NCI-H510A treated with DMSO at 0.1 percent for 48 hours (cell line): ENCODE results near the gene CETP.
"Not testable (repeated sequence)": the region's sequence is repeated elsewhere in the genome, so short reads cannot be mapped to it uniquely, and the experiment has no call there.

Source experiments
- DNase-seq: peaks from one replicate; lab custom pipeline; 2025; lab: John Stamatoyannopoulos, UW

The CETP gene

DNA sequence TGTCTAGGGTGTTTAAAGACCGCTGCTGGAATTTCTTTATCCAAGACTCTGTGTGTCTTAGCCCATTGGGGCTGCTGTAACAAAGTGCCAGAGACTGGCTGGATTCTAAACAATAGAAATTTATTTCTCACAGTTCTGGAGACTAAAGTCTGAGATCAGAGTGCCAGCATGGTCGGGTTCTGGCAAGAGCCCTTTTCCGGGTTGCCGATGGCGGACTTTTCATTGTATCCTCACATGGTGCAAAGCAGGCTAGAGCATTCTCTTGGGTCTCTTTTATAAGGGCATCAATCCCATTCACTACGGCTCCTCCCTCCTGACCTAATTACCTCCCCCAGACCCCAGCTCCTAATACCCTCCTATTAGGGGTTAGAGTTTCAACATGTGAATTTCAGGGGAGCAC is 37.1 kb downstream of the CETP start:
- DNase-seq: no peak

DNA sequence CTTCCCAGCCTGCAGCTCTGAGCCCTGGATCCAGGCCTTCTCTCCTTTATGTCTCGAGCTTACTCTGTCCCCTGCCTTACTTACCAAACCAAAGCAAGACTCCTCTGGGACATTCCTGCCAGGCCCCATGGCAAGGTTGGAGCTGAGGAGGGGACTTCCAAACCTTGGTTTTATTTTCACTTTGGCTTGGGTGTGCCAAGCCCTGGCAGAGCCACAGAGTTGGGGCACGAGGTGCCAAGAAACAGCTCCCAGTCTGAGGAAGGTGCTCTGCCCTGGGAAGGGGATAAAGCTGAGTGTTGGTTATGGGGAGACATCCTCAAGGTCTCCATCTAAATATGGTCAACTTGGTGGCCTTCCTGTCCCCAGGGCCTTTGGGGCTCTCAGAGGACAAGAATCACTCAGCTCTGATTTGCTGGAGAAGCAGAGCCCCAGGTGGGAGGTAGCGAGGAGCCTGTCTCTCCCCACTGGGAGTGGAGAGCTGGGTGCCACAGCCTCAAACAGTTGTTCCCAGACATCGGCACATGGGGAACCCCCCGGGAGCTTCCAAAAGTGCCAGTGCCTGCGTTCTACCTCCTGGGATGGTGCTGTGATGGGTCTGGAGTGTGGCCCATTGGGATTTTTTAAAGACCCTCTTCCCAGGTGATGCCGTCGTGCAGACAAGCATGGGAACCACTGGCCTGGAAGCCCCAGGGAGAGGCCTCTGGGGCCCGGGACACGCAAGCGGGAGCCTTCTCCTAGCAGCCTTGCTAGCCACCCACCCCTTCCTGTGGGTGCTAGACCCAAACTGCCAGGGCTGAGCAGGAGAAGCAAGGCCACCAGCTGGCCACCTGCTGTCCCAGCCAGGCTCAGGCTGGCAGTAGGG is 37.9 kb downstream of the CETP start:
- no peak for DNase-seq

DNA sequence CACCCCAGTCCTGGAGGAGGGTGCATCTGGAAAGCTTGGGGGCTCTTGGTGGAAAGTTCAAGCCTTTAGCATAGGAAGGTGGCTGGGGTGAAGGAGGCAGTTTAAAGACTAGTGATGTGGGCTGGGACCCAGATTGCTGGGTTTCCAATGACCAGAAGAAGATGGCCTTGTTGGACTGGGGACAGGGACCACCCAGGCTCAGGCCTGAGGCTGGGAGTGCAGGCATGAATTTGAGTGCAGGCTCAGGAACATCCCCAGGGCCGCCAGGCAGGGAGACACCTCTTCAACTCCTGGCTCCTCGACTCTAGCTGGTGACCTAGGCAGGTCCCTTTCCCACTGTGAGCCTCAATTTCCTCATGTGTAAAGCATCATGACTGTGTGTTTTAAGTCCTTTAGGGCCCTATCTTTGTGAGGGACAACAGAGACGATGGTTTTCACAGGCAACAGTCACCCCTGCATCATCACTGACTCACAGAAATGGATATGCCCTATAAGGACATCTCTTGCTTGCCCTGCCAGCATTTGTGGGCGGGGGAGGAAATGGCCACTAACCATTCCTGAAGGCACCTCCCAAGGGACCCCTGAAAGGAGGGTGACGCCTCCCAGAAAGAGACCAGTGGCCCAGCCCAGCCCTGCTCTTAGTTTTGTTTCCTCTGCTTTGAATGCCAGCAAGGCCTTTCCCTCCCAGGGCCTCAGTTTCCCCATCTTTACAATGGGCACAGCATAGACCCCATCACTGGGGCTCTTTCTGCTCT is 38.7 kb downstream of the CETP start:
- no peak for DNase-seq

DNA sequence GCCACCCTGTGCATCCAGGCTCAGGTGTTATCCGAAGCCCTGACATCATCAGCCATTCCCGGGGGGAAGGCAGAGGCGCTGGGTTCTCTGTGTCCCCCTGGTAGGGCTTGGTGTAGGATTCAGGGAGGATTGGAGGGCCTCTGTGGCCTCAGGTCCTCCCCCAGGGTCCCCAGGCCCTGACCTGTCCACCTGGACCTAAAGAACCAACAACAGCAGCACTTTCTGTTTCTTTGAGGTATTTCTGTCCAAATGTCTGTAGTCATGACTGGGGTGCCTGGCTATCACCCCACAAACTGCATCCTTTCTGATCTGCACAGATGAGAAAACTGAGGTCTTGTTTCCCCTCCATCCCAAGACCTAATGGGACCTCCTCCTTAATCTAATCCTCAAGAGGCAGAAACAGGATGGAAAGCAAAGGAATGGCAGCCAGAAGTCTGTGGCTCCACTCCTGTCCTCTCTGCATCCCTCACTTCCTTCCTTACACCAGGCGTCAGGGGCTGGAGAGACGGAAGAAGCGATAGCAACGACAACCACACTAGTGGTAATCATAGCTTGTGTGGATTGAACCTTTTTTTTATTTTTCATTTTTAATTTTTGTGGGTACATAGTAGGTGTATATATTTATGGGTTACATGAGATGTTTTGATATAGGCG is 39.4 kb downstream of the CETP start:
- DNase-seq: no peak

DNA sequence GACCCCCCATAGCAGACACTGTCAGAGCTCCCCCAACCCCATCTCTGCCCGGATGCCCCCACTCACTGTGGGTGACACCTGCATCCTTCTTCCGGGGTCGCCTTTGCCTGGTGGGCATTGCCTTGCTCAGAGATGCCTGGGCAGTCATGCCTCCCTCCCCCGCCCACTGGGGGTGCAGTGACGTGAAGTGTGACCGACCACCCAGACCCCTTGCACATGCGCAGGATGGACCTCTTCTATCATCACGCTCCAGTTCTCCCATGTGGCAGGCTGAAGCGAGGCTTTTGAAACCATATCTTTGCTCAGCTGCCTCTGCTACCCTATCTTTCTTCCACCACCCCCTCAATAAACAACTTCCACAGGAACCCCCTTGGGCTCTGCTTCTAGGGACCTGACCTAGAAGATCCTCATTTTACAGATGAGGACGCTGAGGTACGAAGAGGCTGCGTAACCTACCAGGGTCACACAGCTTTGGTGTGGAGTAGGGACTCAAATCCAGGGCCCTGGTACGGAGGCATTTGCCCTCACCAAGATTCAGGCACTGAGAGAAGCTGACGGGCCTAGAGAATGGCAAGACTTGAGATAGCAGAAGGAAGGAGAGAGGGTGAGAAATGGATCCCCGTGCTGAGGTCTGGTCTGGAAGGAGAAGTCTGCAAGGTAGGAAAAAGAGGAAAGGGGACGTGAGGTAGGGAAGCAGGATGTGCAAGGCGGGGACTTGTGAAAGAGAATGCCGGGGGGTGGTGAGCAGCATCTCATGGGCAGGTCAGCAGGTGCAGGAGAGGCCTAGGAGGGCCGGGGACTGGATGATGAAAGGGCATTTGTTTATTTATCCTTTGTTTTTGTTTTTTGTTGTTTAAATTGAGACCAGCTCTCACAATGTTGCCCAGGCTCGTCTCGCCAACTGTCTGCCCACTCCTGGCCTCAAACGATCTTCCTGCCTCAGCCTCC is 42.0 kb downstream of the CETP start:
- no peak for DNase-seq

DNA sequence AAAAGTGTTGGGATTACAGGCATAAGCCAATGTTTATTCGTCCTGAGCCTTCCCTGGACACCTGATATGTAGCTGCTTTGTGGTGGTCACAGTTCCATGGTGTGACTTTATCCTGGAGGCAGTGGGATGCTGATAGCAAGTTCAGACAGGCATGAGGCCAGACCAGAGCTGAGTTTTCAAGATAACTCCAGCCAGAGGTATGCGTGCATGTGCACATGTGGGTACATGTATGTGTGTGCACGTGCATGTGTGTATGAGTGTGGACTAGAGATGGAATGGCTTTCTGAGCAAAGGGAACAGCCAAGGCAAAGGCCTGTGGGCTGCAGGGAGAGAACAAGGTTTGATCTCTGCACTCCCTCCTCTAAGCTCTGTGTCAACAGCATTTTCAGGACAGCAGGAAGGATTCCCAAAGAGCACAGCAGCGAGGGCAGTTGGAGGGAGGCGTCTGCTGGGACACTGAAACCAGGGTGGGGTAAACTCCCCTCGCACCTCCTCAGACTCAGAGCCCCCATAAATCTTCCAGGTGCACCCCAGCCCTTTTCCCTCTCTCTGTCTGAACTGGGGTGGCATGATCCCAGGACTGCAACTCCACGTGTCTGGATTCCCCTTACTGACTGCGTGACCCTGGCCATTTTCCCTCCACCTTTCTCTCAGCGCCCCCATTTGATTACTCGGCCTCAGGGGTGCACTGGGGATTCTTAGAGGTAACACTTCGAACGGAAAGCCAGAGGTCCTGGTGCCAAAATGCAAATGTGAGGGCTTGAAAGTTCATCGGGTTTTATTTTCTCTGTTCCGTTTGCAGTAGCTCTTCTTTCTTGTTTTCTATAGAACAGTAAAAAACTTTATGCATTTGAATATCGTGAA is 42.9 kb downstream of the CETP start:
- DNase-seq: no peak

DNA sequence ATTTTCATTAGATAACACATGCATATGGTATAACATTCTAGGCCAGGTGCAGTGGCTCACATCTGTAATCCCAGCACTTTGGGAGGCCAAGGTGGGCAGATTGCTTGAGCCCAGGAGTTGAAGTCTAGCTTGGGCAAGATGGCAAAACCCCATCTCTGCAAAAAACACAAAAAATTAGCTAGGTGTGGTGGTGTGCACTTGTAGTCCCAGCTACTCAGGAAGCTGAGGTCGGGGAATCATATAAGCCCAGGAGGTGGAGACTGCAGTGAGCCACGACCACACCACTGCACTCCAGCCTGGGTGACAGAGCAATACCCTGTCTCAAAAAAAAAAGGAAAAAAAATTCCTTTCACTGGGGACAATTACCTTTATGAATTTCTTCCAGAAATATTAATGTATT is 43.8 kb downstream of the CETP start:
- not testable (repeated sequence) for DNase-seq

DNA sequence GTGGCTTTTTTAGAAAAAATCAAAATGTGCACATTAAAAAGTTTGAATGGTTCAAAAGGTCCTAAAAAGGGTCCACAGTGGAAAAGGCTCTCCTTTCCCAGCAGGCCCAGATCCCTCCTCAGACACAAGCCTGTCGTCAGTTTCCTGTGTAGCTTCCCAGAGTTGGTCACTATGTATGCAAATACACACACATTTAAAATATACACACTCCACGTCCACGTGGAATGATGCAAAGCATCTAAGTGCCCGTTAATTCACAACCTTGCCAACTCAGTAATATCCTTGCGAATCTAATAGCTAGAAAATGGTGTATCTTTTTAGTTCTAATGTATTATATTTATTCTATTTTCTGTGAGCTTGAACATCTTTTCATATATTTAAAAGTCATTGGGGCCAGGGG is 45.3 kb downstream of the CETP start:
- no peak for DNase-seq

DNA sequence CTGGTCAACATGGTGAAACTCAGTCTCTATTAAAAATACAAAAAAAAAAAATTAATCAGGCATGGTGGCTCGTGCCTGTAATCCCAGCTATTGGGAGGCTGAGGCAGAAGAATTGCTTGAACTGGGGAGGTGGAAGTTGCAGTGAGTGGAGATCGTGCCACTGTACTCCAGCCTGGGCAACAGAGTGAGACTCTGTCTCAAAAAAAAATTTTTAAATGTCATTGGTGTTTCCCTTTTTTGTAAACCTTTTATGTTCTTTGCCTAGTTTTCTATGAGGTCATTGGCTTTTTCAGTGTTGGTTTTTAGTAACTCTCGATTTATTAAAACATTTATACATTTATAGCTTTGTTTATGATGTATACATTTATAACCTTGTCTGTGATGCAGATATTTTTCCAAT is 45.8 kb downstream of the CETP start:
- DNase-seq: no peak

DNA sequence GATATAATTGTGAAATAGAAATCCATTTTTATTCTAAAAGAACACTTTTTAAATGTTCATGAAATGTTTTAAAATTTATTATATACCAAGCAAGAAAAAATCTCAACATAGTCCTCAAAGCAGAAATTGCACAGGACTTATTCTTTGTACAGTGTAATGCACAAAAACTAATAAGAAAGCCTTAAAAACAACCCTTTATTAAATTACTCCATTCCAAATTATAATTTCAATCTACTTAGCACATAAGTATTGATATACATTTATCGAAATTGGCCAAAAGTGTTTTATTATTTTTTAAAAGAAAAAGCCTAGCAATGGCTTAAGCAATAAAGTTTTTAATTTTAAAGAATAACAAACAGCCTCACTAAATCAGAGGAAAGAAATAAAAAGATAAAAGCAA is 46.7 kb downstream of the CETP start:
- DNase-seq: no peak

DNA sequence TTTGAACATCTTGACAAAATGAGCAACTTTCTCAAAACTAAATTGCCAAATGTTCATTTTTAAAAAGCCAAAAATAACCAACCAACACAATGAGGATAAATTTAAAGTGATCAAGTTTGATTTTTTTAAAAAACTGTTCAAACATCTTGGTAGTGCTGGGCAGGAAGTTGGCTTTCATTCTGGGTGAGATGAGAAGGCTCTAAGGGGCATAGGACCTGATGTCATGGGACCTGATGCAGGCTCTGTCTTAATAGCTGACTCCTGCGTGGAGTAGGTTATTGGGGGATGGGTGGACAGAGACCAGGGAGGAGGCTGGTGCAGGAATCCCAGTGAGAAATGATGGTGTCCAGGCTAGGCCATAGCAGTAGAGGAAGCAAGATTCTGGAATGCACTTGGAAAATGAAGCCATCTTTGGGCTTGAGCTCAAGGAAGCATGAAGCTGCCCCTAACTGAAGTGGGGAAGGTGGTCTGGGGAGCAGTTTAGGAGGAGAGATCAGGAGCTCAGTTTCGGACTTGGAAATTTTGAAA is 48.0 kb downstream of the CETP start:
- DNase-seq: no peak

DNA sequence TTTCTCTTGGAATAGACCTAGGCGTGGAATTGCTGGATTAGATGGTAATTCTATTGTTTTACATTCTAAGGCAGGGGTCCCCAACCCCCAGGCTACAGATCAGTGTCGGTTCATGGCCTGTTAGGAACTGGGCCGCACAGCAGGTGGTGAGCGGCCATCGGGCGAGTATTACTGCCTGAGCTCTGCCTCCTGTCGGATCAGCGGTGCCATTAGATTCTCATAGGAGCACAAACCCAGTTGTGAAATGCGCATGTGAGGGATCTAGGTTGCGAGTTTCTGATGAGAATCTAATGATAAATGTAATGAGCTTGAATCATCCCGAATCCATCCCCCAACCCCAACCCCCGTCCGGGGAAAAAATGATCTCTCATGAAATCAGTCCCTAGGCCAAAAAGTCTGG is 50.6 kb downstream of the CETP start:
- DNase-seq: no peak

DNA sequence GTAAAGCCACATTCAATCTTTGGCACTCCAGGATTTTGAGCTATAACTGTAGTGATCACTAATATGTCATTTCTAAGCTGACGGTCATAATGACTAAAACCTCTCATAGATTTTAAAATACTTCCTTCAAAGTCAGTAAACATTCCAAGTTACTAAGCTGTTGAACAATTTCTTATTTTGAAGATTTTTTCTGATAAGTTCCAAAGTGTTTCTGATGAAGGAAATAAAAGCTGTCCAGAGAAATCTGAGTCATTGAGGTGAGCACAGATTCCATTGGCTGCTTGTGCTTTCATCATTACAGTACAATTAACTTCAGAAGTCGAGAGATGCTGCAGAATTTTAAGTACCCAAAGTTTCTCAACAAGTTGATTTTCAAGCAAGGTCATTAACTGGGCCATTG is 51.5 kb downstream of the CETP start:
- no peak for DNase-seq

DNA sequence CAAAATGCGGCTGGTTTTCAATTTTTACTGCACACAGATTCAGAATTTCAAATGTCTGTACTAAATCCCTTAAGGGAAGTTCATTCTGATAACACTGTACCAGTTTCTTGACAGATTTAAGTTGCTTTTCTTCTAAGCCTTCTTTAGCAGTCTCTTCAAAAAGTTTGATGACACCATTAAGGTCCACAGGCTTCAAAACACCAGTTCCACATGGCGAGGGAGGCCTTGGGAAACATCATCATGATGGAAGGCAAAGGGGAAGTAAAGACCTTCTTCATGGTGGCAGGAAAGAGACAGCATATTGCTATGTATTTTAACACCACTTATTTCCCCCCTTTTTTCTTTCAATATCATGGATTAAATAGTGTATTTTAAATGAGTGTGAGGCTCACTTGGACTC is 52.2 kb downstream of the CETP start:
- DNase-seq: no peak

DNA sequence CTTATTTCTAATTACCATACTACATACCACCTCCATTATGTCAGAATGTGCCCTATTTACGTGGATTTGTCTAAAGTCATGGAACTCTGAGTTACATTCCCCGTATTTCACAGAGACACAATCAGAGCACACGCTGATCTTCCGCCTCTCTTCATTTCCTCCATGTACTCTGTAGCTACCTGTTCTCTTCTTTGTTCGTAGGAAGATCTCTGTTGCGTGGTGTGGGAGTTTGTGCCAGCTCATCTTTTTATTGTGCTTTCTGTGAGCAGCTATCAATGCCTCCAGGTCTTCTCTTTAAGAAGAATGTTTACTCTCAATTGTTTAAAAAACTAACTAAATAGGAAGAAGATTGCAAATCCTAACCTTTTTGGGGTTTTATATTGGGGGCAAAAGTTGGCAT is 54.6 kb downstream of the CETP start:
- no peak for DNase-seq

DNA sequence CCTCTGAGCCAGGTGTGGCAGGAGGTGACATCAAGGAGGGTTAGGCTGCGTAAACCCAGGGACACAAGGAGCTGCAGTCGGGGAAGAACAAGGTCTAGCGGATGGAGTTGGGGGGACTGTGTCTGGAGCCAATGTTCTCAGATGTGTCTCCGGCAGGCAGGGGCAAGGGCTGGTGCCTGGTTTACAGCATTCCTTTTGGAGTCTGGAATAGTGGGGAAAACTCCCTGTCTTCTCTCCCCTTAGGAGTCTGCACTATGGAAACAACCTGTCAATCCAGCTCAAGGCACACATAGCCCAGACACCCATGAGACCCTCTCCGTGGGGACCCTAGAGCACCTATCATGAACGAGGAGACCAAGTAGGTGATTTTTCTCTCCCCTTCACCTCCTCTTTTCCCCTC is 55.1 kb downstream of the CETP start:
- no peak for DNase-seq

DNA sequence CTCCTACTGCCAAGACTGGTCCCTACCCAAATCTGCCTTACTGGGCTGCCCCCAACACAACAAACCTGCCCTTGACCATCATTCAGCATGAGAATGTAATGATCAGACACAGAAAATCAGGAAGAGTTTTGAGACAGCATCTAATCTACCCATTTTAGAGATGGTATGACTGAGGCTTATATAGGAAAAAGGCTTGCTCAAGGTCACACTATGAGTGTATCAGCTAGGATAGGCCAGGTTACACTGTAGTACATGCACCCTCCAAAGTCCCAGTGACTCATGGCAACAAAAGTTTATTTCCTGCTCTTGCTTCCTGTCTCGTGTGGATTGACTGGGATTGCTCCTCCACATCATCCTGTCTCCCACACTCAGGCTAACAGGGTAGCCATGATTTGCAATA is 55.5 kb downstream of the CETP start:
- no peak for DNase-seq

DNA sequence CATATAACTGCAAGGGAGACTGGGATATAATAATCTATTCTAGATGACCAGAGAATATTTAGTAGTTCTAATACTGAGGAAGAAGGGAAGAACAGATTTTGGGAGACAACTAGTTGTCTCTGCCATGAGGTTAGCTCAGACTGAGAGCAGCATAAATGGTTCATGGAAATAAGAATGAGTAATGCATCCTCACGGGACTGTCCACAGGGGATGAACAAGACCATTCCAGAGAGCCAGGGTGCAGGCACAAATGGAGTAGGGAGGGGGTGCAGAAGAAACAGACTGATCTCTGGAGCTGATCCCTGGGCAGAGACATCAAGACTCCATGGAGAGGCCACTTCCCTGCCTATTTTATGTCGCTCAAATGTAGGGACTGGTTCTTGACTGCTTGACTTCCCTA is 58.0 kb downstream of the CETP start:
- no peak for DNase-seq

DNA sequence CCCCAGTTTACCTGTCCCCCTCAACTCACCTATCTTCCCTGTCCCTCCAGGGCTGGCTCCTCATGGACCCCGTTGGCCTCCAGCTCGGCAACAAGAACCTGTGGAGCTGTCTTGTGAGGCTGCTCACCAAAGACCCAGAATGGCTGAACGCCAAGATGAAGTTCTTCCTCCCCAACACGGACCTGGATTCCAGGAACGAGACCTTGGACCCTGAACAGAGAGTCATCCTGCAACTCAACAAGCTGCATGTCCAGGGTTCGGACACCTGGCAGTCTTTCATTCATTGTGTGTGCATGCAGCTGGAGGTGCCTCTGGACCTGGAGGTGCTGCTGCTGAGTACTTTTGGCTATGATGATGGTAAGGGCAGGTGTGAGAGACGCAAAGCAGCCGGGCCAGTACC is 58.9 kb downstream of the CETP start:
- DNase-seq: no peak

DNA sequence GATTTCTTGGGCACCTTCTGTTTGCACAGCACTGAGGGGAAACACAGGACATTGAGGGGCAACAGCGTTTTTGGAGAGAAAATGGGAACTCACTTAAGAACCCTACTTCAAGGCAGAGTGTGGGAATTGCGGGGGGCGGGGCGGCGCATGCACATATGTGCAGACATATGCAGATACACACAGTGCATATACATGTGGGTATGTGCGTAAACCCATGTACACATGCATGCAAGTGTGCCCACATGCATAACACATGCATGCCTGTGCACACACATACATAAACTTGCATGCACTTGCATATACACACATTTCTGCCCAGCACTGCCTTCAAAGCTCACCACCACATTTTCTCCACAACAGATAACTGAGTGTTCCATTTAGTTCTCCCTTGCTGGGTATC is 60.0 kb downstream of the CETP start:
- no peak for DNase-seq

DNA sequence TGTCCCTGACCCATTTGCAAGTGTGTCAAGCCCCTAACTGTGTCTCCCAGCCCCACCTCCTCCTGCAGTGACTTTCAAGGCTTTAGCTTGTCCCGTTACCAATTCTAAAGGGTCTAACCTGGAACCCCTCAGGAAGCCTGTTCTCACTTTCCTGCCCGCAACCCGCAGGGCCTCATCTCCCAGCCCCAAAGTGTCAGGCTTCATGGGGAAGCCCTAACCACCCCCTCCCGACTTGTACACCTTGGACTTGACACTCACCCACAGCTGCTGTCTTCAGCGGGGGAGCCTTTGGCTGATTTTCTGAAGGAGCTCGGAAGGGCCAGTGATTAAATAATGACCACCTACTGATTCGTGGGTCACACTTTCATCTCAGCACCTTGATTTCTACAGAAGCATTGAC is 60.7 kb downstream of the CETP start:
- no peak for DNase-seq
